Transverse colon (tissue), 4 donors: Measurements from ENCODE around the gene GBP1.

Experiments used
- POLR2A ChIP-seq: fragments of 450-650 bp; IDR thresholded peaks from one replicate; pipeline ENCODE4 v1.6.1; 2016; ENCODE audit warnings: antibody characterized with exemption, mild to moderate bottlenecking, moderate library complexity
- POLR2AphosphoS5 ChIP-seq, 3 donors: sonication (generic); formaldehyde crosslinking; IDR thresholded peaks; one replicate each; pipeline ENCODE4 v1.6.1; 2016; ENCODE audit warnings: antibody characterized with exemption in 3 of 3
- TF ChIP-seq, protein P1 (sequence below), 5 experiments: fragments of 200-600 bp in 3 of 5; fragments of 450-650 bp in 2 of 5; sonication (generic) in 3 of 5; IDR thresholded peaks; 1 replicate in 2 of 5; 2 replicates in 3 of 5; pipeline ENCODE4 v1.5.1; 2016 to 2017; ENCODE audit warnings: antibody characterized with exemption in 5 of 5, inconsistent platforms in 3 of 5, mild to moderate bottlenecking in 2 of 5, moderate library complexity in 1 of 5

DNA sequence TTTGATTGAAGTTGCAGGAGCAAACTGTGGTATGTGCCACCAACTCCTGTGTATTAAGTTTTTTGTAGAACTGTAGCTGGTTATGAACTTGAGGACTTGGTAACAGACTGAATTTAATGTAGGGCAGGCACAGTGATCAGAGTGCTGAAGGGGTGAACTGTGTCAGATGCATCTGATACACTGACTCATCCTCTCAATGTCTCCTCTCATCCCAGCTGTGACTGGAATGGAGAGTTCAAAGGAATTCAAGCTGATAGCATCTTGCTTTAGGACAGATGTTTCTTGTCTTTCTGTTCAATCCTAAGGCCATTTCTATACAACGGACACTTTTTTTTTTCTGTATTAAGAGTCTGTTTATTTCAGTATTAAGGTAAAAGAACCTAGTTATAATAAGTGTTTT lies 25.0 kb upstream of the GBP1 start:
- TF ChIP-seq POLR2A (no peak), POLR2AphosphoS5 (IDR thresholded peaks at IDR 0.05) (no peak)
- TF ChIP-seq, protein P1, sequence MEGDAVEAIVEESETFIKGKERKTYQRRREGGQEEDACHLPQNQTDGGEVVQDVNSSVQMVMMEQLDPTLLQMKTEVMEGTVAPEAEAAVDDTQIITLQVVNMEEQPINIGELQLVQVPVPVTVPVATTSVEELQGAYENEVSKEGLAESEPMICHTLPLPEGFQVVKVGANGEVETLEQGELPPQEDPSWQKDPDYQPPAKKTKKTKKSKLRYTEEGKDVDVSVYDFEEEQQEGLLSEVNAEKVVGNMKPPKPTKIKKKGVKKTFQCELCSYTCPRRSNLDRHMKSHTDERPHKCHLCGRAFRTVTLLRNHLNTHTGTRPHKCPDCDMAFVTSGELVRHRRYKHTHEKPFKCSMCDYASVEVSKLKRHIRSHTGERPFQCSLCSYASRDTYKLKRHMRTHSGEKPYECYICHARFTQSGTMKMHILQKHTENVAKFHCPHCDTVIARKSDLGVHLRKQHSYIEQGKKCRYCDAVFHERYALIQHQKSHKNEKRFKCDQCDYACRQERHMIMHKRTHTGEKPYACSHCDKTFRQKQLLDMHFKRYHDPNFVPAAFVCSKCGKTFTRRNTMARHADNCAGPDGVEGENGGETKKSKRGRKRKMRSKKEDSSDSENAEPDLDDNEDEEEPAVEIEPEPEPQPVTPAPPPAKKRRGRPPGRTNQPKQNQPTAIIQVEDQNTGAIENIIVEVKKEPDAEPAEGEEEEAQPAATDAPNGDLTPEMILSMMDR (IDR thresholded peaks at IDR 0.05) = no peak
